Activated T-cell treated with anti-CD3 and anti-CD28 coated beads for 4 hours (primary cell): ENCODE measurements around the gene CRCP.
"Not testable (repeated sequence)": the region's sequence is repeated elsewhere in the genome, so short reads cannot be mapped to it uniquely, and the experiment has no call there.

Experiments used
- DNase-seq: peaks from one replicate; pipeline ENCODE4 v3.0.0-alpha.2; 2020

Gene CRCP

GRCh38 chr7:66108410-66108809 lies 6.2 kb upstream of the CRCP start:
- DNase-seq, result not testable (repeated sequence)

GRCh38 chr7:66110856-66111255 lies 3.8 kb upstream of the CRCP start:
- no peak for DNase-seq

GRCh38 chr7:66116680-66117420 lies 2.2 kb downstream of the CRCP start:
- DNase-seq, result not testable (repeated sequence)

GRCh38 chr7:66118603-66119002 lies 4.0 kb downstream of the CRCP start:
- DNase-seq, result no peak

- no peak for DNase-seq
Observed at GRCh38 chr7:66119245-66119850, 4.7 kb downstream of the CRCP start.

- DNase-seq, result no peak
Observed at GRCh38 chr7:66123175-66123528, 8.5 kb downstream of the CRCP start.

GRCh38 chr7:66124569-66124861 lies 9.9 kb downstream of the CRCP start:
- DNase-seq, result not testable (repeated sequence)

GRCh38 chr7:66125052-66125694 lies 10.5 kb downstream of the CRCP start:
- no peak for DNase-seq

GRCh38 chr7:66125781-66126352 lies 11.2 kb downstream of the CRCP start:
- DNase-seq, result not testable (repeated sequence)

GRCh38 chr7:66127172-66127571 lies 12.5 kb downstream of the CRCP start:
- DNase-seq, result not testable (repeated sequence)

- no peak for DNase-seq
Observed at GRCh38 chr7:66138994-66139752, 24.5 kb downstream of the CRCP start.

- no peak for DNase-seq
Observed at GRCh38 chr7:66140924-66141323, 26.3 kb downstream of the CRCP start.

- DNase-seq, result no peak
Observed at GRCh38 chr7:66142334-66142733, 27.7 kb downstream of the CRCP start.

- DNase-seq, result no peak
Observed at GRCh38 chr7:66142996-66143395, 28.3 kb downstream of the CRCP start.

GRCh38 chr7:66143876-66144332 lies 29.3 kb downstream of the CRCP start:
- DNase-seq, result no peak

- DNase-seq, result no peak
Observed at GRCh38 chr7:66145400-66146104, 30.9 kb downstream of the CRCP start.

- no peak for DNase-seq
Observed at GRCh38 chr7:66146701-66147100, 32.1 kb downstream of the CRCP start.

- not testable (repeated sequence) for DNase-seq
Observed at GRCh38 chr7:66147657-66148056, 33.0 kb downstream of the CRCP start.

GRCh38 chr7:66150471-66150870 lies 35.8 kb downstream of the CRCP start:
- no peak for DNase-seq

- DNase-seq, result no peak
Observed at GRCh38 chr7:66152371-66153191, 37.9 kb downstream of the CRCP start.

GRCh38 chr7:66153691-66154090 lies 39.0 kb downstream of the CRCP start:
- no peak for DNase-seq

- not testable (repeated sequence) for DNase-seq
Observed at GRCh38 chr7:66156035-66156434, 41.4 kb downstream of the CRCP start.
